ENCODE results near the gene CXCL14.

The CXCL14 gene

DNA sequence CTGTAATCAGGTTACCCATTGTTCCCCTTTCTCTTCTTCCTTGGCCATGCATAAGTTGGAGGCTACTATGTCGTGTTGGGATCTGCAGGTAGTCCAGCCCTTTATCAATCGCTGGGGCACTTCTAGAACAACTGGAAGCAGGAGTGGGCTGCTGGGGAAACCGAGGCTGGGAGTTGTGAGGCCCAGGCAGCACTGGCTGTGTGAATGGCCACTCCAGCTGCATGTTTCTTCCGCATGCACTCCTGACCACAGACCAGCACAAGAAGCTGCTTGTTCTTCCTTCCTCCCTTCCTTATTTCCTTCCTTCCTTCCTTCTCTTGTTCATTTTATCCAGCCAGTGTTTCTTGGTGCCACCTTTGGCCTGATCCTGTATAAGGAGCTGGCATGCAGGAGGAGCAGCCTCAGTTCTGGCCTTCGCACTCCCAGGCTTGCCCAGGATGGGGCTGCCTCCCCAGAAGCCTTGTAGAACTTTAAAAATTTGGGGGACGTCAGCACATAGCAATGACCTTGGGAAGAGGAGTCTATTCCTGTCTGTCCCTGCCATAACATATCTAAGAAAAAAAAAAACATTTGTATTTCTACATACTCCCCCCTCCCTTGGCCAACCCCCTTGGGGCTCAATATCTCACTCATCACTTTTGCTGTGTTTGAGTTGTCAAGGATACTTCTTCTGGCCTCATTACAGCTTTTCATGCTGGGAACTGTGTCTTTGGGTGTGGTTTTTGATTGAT lies 20.8 kb upstream of the CXCL14 start:
- in situ Hi-C loops (cut with HindIII; ENCODE audit: low sequenced_read_pairs): no loop called here
- H3K4me3 ChIP-seq (ENCODE audit: low read depth, low read length): no peak overlapping the region
- DNase-seq (ENCODE audit: low read depth): no peak
- TF ChIP-seq, protein P1, sequence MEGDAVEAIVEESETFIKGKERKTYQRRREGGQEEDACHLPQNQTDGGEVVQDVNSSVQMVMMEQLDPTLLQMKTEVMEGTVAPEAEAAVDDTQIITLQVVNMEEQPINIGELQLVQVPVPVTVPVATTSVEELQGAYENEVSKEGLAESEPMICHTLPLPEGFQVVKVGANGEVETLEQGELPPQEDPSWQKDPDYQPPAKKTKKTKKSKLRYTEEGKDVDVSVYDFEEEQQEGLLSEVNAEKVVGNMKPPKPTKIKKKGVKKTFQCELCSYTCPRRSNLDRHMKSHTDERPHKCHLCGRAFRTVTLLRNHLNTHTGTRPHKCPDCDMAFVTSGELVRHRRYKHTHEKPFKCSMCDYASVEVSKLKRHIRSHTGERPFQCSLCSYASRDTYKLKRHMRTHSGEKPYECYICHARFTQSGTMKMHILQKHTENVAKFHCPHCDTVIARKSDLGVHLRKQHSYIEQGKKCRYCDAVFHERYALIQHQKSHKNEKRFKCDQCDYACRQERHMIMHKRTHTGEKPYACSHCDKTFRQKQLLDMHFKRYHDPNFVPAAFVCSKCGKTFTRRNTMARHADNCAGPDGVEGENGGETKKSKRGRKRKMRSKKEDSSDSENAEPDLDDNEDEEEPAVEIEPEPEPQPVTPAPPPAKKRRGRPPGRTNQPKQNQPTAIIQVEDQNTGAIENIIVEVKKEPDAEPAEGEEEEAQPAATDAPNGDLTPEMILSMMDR (IDR thresholded peaks at IDR 0.05; ENCODE audit: low read depth, low read length, missing control alignments): no peak

DNA sequence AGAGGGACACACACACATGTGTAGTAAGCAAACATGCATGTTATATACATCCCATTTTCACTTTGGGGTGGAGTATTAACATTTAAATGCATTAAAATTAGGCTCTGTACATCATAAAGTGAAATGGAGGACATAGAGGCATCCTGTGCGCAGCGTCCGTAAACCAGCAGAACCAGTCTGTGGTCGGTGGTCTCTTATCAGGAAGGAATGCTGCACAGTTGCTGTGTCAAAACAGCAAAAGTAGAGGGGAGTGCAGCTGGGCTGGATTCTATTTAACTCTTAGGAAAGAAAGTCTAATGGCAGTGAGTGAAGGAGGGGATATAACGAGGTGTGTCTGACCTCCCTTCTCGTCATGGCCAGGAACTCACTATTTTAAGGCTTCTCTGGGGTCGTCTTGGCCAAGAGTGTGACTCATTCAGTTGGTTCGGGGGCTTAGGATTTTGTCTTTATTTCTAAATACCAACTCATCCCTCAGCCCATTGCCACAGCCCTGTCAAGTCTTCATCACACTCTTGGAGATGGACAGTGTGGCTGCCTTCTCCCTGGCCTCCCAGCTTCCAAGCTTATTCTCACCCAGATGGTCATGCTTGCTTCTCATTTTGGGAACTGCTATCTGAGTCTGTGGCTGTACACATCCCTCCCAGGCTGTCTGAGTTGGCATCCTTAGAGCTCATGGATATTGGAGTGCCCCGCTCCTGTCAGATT lies 20.1 kb upstream of the CXCL14 start:
- TF ChIP-seq, protein P1 (IDR thresholded peaks at IDR 0.05; ENCODE audit: low read depth, low read length, missing control alignments): no peak

DNA sequence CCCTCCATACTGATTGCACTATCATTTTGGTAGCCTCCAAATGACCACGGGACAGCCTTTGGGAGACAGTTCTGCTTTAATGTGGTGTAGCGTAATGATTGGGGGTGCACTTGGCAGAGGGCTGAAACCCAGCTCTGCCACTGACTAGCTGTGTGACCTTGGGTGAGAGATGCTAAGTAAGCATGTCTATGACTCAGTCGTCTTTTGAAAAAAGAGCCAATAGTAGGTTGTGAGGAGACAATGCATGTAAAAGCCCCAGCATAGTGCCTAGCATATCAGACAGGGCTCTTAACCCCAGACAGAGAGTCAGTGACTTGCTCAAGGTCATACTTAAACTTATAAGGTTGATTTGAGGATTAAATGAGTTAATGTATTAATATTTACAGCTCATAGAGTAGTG lies 18.0 kb upstream of the CXCL14 start:
- in situ Hi-C loops (cut with HindIII; ENCODE audit: low sequenced_read_pairs): no loop called here
- DNase-seq (ENCODE audit: low read depth): no peak
- no peak overlapping the region for H3K4me3 ChIP-seq (ENCODE audit: low read depth, low read length)
- TF ChIP-seq, protein P1 (IDR thresholded peaks at IDR 0.05; ENCODE audit: low read depth, low read length, missing control alignments): no peak

More for the DNA sequence above, 20.1 kb upstream of the CXCL14 start:
- DNase-seq (ENCODE audit: low read depth): no peak
- no peak overlapping the region for H3K4me3 ChIP-seq (ENCODE audit: low read depth, low read length)
- in situ Hi-C loops (cut with HindIII; ENCODE audit: low sequenced_read_pairs): no loop called here

DNA sequence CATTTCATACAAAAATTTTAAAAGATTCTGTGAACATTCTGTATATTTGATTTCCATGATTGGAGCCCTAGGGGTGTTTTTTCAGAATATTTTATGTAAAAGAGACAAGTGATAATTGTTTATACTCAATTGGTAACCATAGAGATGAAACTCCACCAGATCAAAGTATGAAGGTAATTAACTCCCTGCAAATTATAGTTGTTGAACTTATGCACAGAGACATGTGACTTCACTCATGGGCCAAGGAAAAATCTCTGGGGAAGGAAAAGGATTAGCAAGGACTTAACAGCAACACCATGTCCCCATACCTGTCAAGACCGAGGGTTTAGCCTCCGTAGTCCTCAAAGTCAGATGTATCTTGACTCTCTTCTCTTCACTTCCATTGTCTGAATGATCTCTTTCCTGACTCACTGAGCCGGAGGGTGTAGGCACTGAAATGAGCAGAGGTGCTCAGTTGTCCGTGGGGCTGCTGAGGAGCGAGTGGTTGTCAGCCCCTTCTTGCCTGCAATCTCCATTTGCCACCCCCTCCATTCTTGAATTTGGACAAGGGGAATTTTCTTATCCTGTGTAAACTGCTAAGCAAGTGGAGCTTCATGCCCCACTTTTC lies 17.5 kb upstream of the CXCL14 start:
- no peak for DNase-seq (ENCODE audit: low read depth)
- TF ChIP-seq, protein P1 (IDR thresholded peaks at IDR 0.05; ENCODE audit: low read depth, low read length, missing control alignments): no peak
- in situ Hi-C loops (cut with HindIII; ENCODE audit: low sequenced_read_pairs): no loop called here

DNA sequence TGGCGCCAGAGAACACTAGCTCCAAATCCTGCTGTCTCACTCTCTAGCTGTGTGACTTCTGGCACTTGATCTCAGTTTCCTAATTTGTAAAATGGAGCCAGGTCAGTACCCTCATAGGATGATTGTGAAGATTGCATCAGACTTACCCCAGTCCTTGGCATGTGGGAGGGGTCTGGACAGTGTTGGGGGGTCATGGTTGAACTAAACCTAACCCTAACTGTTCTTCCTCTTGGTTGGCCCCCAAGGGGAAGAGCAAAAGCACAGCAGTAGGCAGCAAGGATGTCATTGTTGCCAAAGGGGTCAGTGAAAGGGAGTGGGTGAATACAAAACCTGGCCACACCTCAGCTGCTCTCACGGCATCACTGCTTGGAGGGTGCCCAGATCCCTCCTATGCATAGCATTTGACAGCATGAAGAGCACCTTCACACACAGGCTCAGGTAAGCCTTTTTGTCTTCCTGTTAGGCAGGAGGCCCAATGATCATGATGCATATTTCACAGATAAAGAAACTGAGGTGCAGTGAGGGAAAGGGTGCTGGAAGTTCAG lies 15.7 kb upstream of the CXCL14 start:
- DNase-seq (ENCODE audit: low read depth): no peak
- TF ChIP-seq, protein P1 (IDR thresholded peaks at IDR 0.05; ENCODE audit: low read depth, low read length, missing control alignments): no peak
- in situ Hi-C loops (cut with HindIII; ENCODE audit: low sequenced_read_pairs): no loop called here
- H3K4me3 ChIP-seq (ENCODE audit: low read depth, low read length): no peak overlapping the region

More for the DNA sequence above, 17.5 kb upstream of the CXCL14 start:
- H3K4me3 ChIP-seq (ENCODE audit: low read depth, low read length): no peak overlapping the region

DNA sequence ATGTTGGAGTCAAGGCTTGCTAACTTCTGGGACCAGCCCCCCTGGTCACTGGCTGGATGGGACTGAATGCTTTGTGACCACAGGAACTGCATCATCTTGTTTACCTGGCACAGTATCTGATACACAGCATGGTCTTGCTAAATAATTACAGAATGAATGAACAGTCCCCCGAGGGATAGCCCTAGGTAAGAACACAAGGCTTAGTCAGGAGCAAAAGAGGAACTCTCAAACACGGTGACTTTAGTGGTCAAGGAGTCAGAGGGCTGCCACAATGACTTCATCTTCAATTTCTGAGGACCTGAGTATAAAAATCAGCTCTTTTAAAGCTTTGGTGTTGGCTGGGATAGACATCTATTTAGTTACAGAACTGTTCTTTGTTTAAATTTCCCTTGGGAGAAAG lies 15.1 kb upstream of the CXCL14 start:
- no peak for DNase-seq (ENCODE audit: low read depth)
- TF ChIP-seq, protein P1 (IDR thresholded peaks at IDR 0.05; ENCODE audit: low read depth, low read length, missing control alignments): no peak
- in situ Hi-C loops (cut with HindIII; ENCODE audit: low sequenced_read_pairs): no loop called here
- no peak overlapping the region for H3K4me3 ChIP-seq (ENCODE audit: low read depth, low read length)
